Stimulated activated CD4-positive, alpha-beta T cell treated with anti-CD3 and anti-CD28 coated beads, Interleukin-4, amount 100 ng/mL, for 48 hours (primary cell): ENCODE results near the gene SYT8.

Experiments used
- DNase-seq, 2 donors: peaks; one replicate each; pipeline ENCODE4 v3.0.0-alpha.2; 2020; ENCODE audit warnings: low read depth in 2 of 2

Gene SYT8

GRCh38 chr11:1845095-1845429, 10.3 kb downstream of the SYT8 start:
- no peak for DNase-seq

GRCh38 chr11:1845561-1846452, 11.0 kb downstream of the SYT8 start:
- DNase-seq, result no peak

GRCh38 chr11:1846453-1846932, 11.7 kb downstream of the SYT8 start:
- DNase-seq, result no peak

GRCh38 chr11:1847006-1847735, 12.4 kb downstream of the SYT8 start:
- DNase-seq, result no peak

- DNase-seq, result no peak
Measured at GRCh38 chr11:1847926-1848639, 13.3 kb downstream of the SYT8 start.

- no peak for DNase-seq
Measured at GRCh38 chr11:1848640-1849430, 14.0 kb downstream of the SYT8 start.

GRCh38 chr11:1851468-1852180, 16.8 kb downstream of the SYT8 start:
- no peak for DNase-seq

GRCh38 chr11:1852271-1852876, 17.6 kb downstream of the SYT8 start:
- no peak for DNase-seq

- DNase-seq, result peak; percentile 57 to 82
Measured at GRCh38 chr11:1852877-1853276, 18.1 kb downstream of the SYT8 start, which contains the start of gene LSP1. Gene LSP1 (plus strand): TSS chr11:1853084. CDS start chr11:1853145, 61 bp downstream.

GRCh38 chr11:1853376-1854131, 18.8 kb downstream of the SYT8 start:
- DNase-seq, result no peak

- no peak for DNase-seq
Measured at GRCh38 chr11:1854132-1854948, 19.6 kb downstream of the SYT8 start.

GRCh38 chr11:1854949-1855885, 20.4 kb downstream of the SYT8 start:
- DNase-seq, result peak; percentile 28 to 55

- DNase-seq, result no peak
Measured at GRCh38 chr11:1855886-1856265, 21.1 kb downstream of the SYT8 start.

GRCh38 chr11:1856306-1857005, 21.7 kb downstream of the SYT8 start:
- no peak for DNase-seq

GRCh38 chr11:1857064-1857463, 22.3 kb downstream of the SYT8 start:
- DNase-seq, result no peak

- no peak for DNase-seq
Measured at GRCh38 chr11:1858154-1858553, 23.4 kb downstream of the SYT8 start.

- DNase-seq, result no peak
Measured at GRCh38 chr11:1858576-1858975, 23.8 kb downstream of the SYT8 start.
